WI38 (cell line): Measurements from ENCODE around the gene MTARC2.

Experiments used
- H3K4me3 ChIP-seq: 2 replicates; pipeline ENCODE4 v1.5.1; 2011; ENCODE audit warnings: low read depth, mild to moderate bottlenecking, control low read depth, low read length
- CTCF ChIP-seq: IDR thresholded peaks from 2 replicates; pipeline ENCODE4 v1.5.1; 2012; ENCODE audit warnings: low read depth, mild to moderate bottlenecking, control low read depth, low read length

The MTARC2 gene

DNA sequence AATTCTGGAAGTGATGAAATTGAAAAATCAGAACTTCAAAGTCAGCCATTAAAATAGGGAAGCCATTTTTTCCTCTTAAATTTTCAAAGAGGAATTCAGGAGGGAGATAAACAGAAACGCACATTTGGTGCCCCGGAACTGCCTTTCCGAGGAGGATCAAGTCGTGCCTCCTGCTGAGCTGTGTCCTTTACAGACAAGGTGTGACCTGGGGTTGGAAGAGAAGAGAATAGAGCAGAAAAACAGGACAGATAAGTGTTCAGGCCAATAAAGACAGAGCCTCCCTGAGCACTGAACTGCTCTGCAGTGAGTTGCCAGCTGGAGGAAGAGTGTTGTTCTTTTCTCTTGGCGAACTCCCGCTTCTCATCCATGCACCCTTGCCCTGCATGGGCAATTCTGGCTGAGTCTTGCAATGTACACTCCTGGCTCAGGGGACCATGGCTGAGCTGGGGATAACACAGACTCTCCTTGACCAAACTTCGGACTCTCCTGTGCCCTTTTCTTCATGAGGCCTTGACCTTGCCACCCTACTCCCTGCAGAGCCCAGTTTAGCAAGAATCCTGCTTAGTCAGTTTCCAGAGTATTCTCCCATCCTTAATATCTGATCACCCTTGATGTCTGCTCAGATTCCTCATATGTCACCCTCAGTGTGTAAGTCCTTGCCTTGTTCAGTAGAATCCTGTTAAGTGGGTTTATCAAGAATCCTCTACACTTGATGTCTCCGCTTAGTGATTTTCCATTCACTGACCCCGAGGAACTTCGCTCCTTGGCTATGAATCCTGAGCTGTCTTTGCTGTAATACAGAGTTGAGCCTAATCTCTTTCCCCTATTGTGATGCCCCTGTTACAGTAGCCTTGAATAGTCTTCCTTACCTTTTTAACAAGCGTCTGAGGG is 37.3 kb downstream of the MTARC2 start:
- no peak for TF ChIP-seq CTCF
- H3K4me3 ChIP-seq, result no peak overlapping the region

DNA sequence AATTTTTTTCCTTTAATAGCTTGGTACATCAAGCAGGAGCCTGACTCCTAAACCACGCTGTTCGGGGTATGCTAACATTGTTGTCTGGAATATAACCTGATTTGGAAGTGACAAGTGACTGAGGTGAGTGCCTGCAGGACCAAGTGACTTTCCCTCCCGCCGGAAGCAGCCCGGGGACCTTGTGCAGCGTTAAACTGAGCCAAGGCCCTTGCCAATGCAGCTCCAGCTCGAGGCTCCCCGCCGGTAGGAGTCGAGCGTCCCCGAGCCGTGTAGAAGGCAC is 37.9 kb downstream of the MTARC2 start:
- H3K4me3 ChIP-seq, result no peak overlapping the region
- no peak for TF ChIP-seq CTCF

DNA sequence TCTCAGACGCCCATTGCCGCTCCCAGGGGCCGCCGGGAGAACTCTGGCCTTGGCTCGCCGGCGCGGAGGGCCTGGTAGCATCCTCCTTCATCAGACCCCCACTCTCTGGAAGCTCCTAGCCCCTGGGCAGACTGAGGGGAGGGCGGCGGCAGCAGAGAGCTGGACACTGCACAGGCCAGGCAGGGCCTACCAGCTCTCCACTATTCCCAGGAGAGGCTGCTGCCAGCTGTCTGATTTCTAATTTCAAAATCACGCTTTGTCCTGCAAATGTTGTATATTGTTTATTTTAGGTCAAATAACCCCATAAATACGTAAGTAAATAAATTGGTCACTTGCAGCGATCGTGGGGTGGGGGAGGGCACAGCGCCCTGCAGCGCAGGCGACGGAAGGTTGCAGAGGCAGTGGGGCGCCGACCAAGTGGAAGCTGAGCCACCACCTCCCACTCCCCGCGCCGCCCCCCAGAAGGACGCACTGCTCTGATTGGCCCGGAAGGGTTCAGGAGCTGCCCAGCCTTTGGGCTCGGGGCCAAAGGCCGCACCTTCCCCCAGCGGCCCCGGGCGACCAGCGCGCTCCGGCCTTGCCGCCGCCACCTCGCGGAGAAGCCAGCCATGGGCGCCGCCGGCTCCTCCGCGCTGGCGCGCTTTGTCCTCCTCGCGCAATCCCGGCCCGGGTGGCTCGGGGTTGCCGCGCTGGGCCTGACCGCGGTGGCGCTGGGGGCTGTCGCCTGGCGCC is 38.4 kb downstream of the MTARC2 start, which contains the start of gene MTARC1:
Gene MTARC1, plus strand, starts transcription at position 577 of the 732 bp plus-strand sequence. Its CDS starts 32 bp downstream, at position 609.
- TF ChIP-seq CTCF, result no peak
- H3K4me3 ChIP-seq, result peak within 1 kb of the TSS; percentile 45

- peak overlapping the region; percentile 45 for H3K4me3 ChIP-seq
- no peak for TF ChIP-seq CTCF
These were observed 39.0 kb downstream of the MTARC2 start for GRCh38 chr1:220787069-220787619.

GRCh38 chr1:220788900-220789299 is 40.8 kb downstream of the MTARC2 start:
- H3K4me3 ChIP-seq, result no peak overlapping the region
- TF ChIP-seq CTCF, result no peak

DNA sequence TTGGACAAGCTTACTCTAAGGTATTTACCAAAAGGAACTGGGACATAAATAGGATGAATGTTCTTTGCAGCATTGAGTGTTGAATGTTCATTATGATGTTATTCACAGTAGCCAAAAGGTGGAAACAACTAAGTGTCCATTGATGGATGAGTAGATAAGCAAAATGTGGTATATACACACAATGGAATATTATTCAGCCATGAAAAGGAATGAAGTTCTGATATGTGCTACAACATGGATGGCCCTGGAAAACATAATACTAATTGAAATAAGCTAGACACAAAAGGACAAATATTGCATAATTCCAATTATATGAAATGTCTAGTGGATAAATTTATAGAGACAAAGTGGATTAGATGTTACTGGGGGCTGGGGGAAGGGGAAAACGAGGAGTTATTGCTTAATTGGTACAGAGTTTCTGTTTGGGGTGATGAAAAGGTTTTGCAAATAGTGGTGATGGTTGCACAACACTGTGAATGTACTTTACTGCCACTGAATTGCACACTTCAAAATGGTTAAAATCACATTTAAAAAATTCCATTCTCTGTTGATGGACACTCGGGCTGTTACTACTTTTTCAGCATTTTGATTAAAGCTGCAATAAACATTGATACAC is 41.5 kb downstream of the MTARC2 start:
- H3K4me3 ChIP-seq, result no peak overlapping the region
- no peak for TF ChIP-seq CTCF
